ENCODE data around the gene NTN1. TPM values are rescaled to one million over a fixed set of nuclear protein-coding genes. Genes with fewer than 3 reads are reported as not detected.

NTN1 gene
- polyA plus RNA-seq, 1 experiment, result 0.05 TPM

GRCh38 chr17:9242983-9243382 is 221.7 kb downstream of the NTN1 start:
- no peak overlapping the region for H3K4me3 ChIP-seq (ENCODE audit: low read depth, low read length)
- DNase-seq (ENCODE audit: low read depth, low spot score), result no peak
- no peak overlapping the region for H3K27ac ChIP-seq (ENCODE audit: low read depth, low read length)
- TF ChIP-seq CTCF (IDR thresholded peaks at IDR 0.05; ENCODE audit: low read depth, low read length), result no peak
- no peaks in the 10 kb centered on the region; the same call in 1 of the 2 replicates for H3K9me3 ChIP-seq (ENCODE audit: control insufficient read depth, insufficient read depth, low read length)
- ChIA-PET CTCF (no interaction called here), POLR2A (no interaction called here)
- H3K27me3 ChIP-seq (ENCODE audit: control insufficient read depth, insufficient read depth, low read length), result no peaks in the 10 kb centered on the region

GRCh38 chr17:9244066-9245052 is 223.0 kb downstream of the NTN1 start:
- CTCF ChIA-PET, result interaction anchor here (0.5 to 0.6 kb wide), 2 partner anchors 21 to 48 kb away, joined by 3 read pairs; no protein-coding TSS in a partner anchor

GRCh38 chr17:9247401-9247938 is 226.2 kb downstream of the NTN1 start:
- CTCF ChIA-PET, result no interaction called here
- no peaks in the 10 kb centered on the region; the same call in 1 of the 2 replicates for H3K9me3 ChIP-seq (ENCODE audit: control insufficient read depth, insufficient read depth, low read length)
- DNase-seq (ENCODE audit: low read depth, low spot score), result no peak
- H3K27ac ChIP-seq (ENCODE audit: low read depth, low read length), result no peak overlapping the region
- POLR2A ChIA-PET, result no interaction called here
- no peaks in the 10 kb centered on the region for H3K27me3 ChIP-seq (ENCODE audit: control insufficient read depth, insufficient read depth, low read length)
- no peak for TF ChIP-seq CTCF (IDR thresholded peaks at IDR 0.05; ENCODE audit: low read depth, low read length)
- no peak overlapping the region for H3K4me3 ChIP-seq (ENCODE audit: low read depth, low read length)

More at GRCh38 chr17:9244066-9245052, 223.0 kb downstream of the NTN1 start:
- peak overlapping the region; percentile 70 for H3K27ac ChIP-seq (ENCODE audit: low read depth, low read length)
- H3K4me3 ChIP-seq (ENCODE audit: low read depth, low read length), result no peak overlapping the region
- no peak for TF ChIP-seq CTCF (IDR thresholded peaks at IDR 0.05; ENCODE audit: low read depth, low read length)
- H3K9me3 ChIP-seq (ENCODE audit: control insufficient read depth, insufficient read depth, low read length), result no peaks in the 10 kb centered on the region; the same call in 1 of the 2 replicates
- POLR2A ChIA-PET, result no interaction called here
- DNase-seq (ENCODE audit: low read depth, low spot score), result peak; percentile 79
- H3K27me3 ChIP-seq (ENCODE audit: control insufficient read depth, insufficient read depth, low read length), result no peaks in the 10 kb centered on the region

GRCh38 chr17:9249245-9249953 is 228.1 kb downstream of the NTN1 start:
- no peak overlapping the region for H3K27ac ChIP-seq (ENCODE audit: low read depth, low read length)
- ChIA-PET POLR2A (no interaction called here), CTCF (no interaction called here)
- H3K9me3 ChIP-seq (ENCODE audit: control insufficient read depth, insufficient read depth, low read length), result no peaks in the 10 kb centered on the region; the same call in 1 of the 2 replicates
- no peaks in the 10 kb centered on the region for H3K27me3 ChIP-seq (ENCODE audit: control insufficient read depth, insufficient read depth, low read length)
- no peak overlapping the region for H3K4me3 ChIP-seq (ENCODE audit: low read depth, low read length)
- DNase-seq (ENCODE audit: low read depth, low spot score), result no peak
- no peak for TF ChIP-seq CTCF (IDR thresholded peaks at IDR 0.05; ENCODE audit: low read depth, low read length)
